Stimulated activated CD4-positive, alpha-beta T cell treated with anti-CD3 and anti-CD28 coated beads, Interleukin-4, amount 100 ng/mL, for 4 hours (primary cell): ENCODE results near the gene MRPL4.
"Not testable (repeated sequence)": the region's sequence is repeated elsewhere in the genome, so short reads cannot be mapped to it uniquely, and the experiment has no call there.

ENCODE experiments used
- DNase-seq, 2 experiments: peaks; one replicate each; pipeline ENCODE4 v3.0.0-alpha.2; 2020

The MRPL4 gene

GRCh38 chr19:10230861-10231611 lies 21.0 kb upstream of the MRPL4 start, which contains the start of gene S1PR2:
S1PR2 (minus strand) TSS chr19:10231331; CDS start chr19:10224905, 6,426 bp downstream.
- DNase-seq, result peak; percentile 64 to 69

GRCh38 chr19:10231612-10232228 lies 20.3 kb upstream of the MRPL4 start:
- DNase-seq, result no peak

GRCh38 chr19:10233946-10234345 lies 18.1 kb upstream of the MRPL4 start:
- DNase-seq, result no peak

GRCh38 chr19:10235003-10235402 lies 17.0 kb upstream of the MRPL4 start:
- DNase-seq, result no peak

- not testable (repeated sequence) for DNase-seq
Observed at GRCh38 chr19:10235409-10235808, 16.6 kb upstream of the MRPL4 start.

GRCh38 chr19:10237702-10238101 lies 14.3 kb upstream of the MRPL4 start:
- no peak for DNase-seq

- DNase-seq, result no peak
Observed at GRCh38 chr19:10238172-10238783, 13.7 kb upstream of the MRPL4 start.

- DNase-seq, result not testable (repeated sequence)
Observed at GRCh38 chr19:10241826-10242449, 10.1 kb upstream of the MRPL4 start.

GRCh38 chr19:10243606-10244005 lies 8.4 kb upstream of the MRPL4 start:
- no peak for DNase-seq

GRCh38 chr19:10245189-10245939 lies 6.7 kb upstream of the MRPL4 start:
- no peak for DNase-seq

- DNase-seq, result no peak
Observed at GRCh38 chr19:10246511-10246910, 5.5 kb upstream of the MRPL4 start.

- DNase-seq, result no peak
Observed at GRCh38 chr19:10252707-10253106, 693 bp downstream of the MRPL4 start.

- DNase-seq, result no peak
Observed at GRCh38 chr19:10254244-10254643, 2.2 kb downstream of the MRPL4 start.

GRCh38 chr19:10255358-10255757 lies 3.3 kb downstream of the MRPL4 start:
- DNase-seq, result no peak

- DNase-seq, result no peak
Observed at GRCh38 chr19:10256551-10256950, 4.5 kb downstream of the MRPL4 start.

- DNase-seq, result no peak
Observed at GRCh38 chr19:10256970-10257615, 5.1 kb downstream of the MRPL4 start.

GRCh38 chr19:10258080-10258710 lies 6.2 kb downstream of the MRPL4 start:
- no peak for DNase-seq

GRCh38 chr19:10259162-10259905 lies 7.3 kb downstream of the MRPL4 start:
- peak; percentile 85 to 92 for DNase-seq

GRCh38 chr19:10260141-10260584 lies 8.1 kb downstream of the MRPL4 start:
- peak; percentile 55 to 67 for DNase-seq

- no peak for DNase-seq
Observed at GRCh38 chr19:10262771-10263170, 10.8 kb downstream of the MRPL4 start.

- DNase-seq, result no peak
Observed at GRCh38 chr19:10266706-10267105, 14.7 kb downstream of the MRPL4 start.
